CD4-positive, alpha-beta T cell treated with Interleukin-17A for 4 hours (primary cell): ENCODE data around the gene SRPK2.
"Not testable (repeated sequence)": the region's sequence is repeated elsewhere in the genome, so short reads cannot be mapped to it uniquely, and the experiment has no call there.

Source experiments
- DNase-seq: peaks from one replicate; pipeline ENCODE4 v3.0.0-alpha.2; 2020; ENCODE audit warnings: mixed read lengths

Gene SRPK2

DNA sequence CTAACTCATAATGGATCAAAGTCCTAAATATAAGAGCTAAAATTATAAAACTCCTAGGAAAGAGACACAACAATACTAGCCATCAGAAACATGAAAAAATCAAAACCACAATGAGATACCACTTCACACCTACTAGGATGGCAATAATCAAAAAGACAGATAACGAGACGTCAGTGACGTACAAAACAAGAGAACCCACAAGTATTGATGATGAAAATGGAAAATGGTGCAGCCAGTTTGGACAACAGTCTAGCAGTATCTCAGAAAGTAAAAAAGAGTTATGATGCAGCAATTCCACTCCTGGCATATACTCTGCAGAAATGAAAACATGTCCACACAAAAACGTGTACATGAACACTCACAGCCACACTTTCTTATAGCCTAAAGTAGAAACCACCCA is 173.5 kb downstream of the SRPK2 start:
- no peak for DNase-seq

GRCh38 chr7:105213611-105214010 is 175.1 kb downstream of the SRPK2 start:
- no peak for DNase-seq

GRCh38 chr7:105212212-105212611 is 176.5 kb downstream of the SRPK2 start:
- no peak for DNase-seq

- DNase-seq = peak; percentile 5
These were observed 178.0 kb downstream of the SRPK2 start for GRCh38 chr7:105210721-105211205.

DNA sequence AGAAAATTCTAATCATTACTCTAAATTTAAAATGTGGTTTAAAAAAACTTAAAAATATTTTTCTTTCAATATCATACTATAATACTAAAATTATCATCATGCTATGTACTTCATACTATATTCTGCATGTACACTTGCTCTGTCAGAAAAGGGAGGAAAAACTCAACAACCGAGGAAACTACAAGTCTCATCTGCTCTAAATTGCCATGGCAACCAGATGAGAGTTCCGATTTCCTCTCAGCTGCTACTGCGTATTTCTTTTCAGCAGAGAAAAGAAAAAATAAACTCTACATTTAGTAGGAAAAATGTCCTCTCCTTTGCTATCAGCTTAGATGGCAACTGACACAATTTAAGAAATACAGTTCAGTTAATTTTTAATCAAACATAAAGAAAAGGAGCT is 178.9 kb downstream of the SRPK2 start:
- peak; percentile 19 for DNase-seq

DNA sequence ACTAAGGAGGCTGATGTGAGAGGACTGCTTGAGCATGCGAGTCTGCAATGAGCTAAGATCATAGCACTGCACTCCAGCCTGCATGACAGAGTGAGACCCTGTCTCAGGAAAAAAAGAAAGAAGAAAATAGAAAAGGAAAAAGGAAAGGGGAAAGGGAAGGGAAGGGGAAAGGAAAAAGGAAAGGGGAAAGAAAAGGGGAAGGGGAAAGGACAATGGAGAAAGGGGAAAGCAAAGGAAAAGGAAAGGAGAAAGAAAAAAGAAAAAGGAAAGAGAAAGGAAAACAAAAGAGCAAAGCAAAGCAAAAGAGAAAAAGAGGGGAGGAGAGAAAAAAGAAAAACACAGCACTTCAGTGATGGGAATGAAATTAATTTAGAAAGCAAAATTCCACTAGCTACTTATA is 179.3 kb downstream of the SRPK2 start:
- no peak for DNase-seq

DNA sequence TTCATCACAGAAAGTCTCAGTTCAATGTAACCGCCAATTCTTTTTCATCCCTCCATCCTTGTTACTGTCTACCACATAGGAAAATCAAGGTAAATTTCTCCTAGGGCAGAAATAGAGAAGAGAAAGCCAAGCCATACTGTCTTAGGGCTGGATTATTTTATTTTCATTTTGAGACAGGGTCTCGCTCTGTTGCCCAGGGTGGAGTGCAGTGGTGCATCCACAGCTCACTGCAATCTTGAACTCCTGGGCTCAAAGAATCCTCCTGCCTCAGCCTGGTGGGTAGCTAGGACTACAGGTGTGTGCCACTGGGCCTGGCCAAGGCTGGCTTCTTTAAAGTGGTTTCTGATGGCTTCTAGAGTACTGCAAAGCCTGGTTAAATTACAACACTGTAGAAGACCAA is 181.7 kb downstream of the SRPK2 start:
- no peak for DNase-seq

DNA sequence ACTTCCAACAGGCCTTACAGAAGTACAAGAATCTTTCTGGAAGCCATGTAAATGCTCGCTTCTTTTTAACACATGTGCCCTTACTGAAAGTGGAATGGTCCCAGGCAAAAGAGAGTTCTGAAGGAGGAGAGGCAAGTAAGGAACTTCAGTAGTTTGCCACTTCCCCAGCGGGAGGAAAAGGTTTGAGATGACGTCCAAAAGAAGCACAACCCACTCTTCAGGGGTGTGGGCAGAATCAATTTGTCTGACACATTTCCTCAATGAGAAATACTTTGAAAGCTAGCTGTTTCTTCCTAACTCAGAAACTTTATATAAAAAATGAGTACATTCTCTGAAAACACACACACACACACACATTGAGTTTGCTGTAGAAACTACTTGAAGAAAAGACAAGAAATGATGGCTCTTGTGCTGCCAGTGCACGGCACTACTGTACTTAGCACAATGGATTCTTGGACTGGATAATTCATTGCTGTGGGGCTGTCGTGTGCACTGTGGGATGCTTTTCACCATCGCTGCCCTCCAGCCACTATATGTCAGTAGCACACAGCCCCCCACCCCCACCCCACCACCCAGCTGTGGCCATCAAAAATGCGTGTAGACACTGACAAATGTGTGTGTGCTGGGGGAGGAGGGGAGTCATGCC is 183.0 kb downstream of the SRPK2 start:
- DNase-seq = peak; percentile 36

- DNase-seq = no peak
These were observed 183.8 kb downstream of the SRPK2 start for GRCh38 chr7:105204953-105205352.

GRCh38 chr7:105204520-105204919 is 184.2 kb downstream of the SRPK2 start:
- DNase-seq = no peak

DNA sequence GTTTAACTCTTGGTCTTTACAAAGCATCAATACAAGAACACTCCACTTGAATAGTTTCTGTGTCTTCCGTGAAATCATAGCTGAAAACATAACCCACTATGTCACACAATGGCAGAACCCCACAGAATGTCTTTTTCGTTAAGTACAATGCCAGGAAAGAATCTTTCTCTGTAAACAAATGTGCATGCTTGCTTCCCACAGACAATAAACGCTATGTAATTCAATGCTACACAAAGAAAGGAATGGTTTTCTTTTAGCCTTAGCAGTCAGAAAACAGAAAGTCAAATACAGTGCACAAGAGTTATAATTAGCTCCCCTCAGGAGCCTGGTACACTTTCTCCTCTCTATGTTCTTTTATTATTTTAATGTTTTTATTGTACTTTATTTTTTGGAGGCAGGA is 186.1 kb downstream of the SRPK2 start:
- no peak for DNase-seq

GRCh38 chr7:105199386-105199785 is 189.3 kb downstream of the SRPK2 start:
- no peak for DNase-seq

DNA sequence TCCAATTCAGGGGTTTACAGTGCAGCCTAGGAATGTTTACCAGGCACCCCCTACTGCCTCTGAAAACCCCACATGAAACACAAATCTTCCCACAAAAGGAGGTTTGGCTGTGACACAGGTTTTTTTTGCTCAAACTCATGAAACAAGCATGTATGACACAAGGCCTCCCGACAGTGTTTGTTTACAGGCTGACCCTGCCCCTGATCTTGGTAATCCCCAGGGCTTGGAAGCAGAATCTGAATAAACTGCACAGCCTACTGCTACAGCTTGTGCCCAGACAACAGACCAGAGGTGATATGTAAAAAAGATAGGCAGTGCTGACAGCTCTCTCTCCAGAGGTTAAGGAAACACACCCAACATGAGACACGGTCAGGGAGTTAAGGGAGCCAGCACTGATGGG is 190.5 kb downstream of the SRPK2 start:
- no peak for DNase-seq

DNA sequence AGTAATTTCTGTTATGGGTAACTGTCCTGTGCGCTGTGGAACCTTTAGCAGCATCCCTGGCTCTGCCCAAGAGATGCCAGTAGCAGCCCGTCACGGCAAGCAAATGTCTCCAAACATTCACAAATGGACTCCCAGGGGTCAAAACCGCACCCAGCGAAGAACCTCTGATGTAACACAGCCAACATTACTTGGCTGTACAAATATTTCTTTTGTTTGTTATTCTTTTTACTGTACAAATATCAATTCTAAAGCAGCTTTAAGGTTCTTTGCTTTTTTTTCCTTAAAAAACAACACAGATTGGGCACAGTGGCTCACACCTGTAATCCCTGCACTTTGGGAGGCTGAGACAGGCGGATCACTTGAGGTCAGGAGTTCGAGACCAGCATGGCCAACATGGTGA is 192.2 kb downstream of the SRPK2 start:
- DNase-seq = no peak

- no peak for DNase-seq
These were observed 192.8 kb downstream of the SRPK2 start for GRCh38 chr7:105195891-105196290.

- not testable (repeated sequence) for DNase-seq
These were observed 193.8 kb downstream of the SRPK2 start for GRCh38 chr7:105194959-105195358.

DNA sequence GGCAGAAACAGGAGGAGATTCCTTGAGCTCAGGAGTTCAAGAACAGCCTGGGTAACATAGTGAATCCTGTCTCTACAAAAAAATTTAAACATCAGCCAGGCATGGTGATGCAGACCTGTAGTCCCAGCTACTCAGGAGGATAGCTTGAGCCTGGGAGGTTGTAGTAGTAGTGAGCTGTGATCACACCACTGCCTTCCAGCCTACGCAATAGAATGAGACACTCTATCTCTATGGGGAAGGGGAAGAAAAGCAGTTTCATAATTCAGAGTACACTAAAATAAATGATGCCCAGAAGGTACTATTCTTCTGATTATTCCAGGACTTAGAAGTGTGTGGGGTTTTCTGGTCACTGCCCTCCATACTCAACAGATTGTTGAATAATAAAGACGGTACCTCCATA is 197.4 kb downstream of the SRPK2 start:
- DNase-seq = no peak

GRCh38 chr7:105189859-105190492 is 198.7 kb downstream of the SRPK2 start:
- no peak for DNase-seq

GRCh38 chr7:105188201-105188600 is 200.5 kb downstream of the SRPK2 start:
- DNase-seq = no peak

- DNase-seq = no peak
These were observed 201.2 kb downstream of the SRPK2 start for GRCh38 chr7:105187302-105188169.

GRCh38 chr7:105185290-105186010 is 203.3 kb downstream of the SRPK2 start:
- DNase-seq = no peak

- no peak for DNase-seq
These were observed 208.7 kb downstream of the SRPK2 start for GRCh38 chr7:105180002-105180401.

GRCh38 chr7:105178928-105179541 is 209.7 kb downstream of the SRPK2 start:
- DNase-seq = no peak
